ENCODE data around the gene CYSLTR2. TPM values are rescaled to one million over a fixed set of nuclear protein-coding genes. Genes with fewer than 3 reads are reported as not detected.
"Not testable (repeated sequence)": the region's sequence is repeated elsewhere in the genome, so short reads cannot be mapped to it uniquely, and the experiment has no call there.

The CYSLTR2 gene
- total RNA-seq, 1 donor from 2014 or later: 3.6 TPM

DNA sequence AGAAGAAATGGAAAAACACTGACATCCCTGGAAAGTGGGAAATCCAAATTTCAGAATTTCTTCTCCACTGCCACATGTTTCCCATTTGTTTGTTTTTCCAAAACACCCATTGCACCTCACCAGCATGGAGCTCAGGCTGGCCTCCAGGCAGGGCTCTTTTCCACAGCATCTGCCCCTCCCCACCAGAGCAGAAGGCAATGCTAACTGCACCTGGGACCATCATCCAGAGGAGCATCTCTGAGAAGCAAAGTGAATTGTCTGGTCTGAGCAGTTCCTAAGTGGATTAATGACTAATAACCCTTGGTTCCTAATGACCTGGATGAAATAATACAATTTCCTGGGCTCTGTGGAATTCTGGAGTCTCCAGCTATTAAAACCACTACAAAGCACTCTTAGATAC, 8.8 kb upstream of the CYSLTR2 start:
- DNase-seq (ENCODE audit: low spot score): no peak

- no peak for DNase-seq (ENCODE audit: low spot score)
Measured at GRCh38 chr13:48645845-48646244, 7.9 kb upstream of the CYSLTR2 start.

DNA sequence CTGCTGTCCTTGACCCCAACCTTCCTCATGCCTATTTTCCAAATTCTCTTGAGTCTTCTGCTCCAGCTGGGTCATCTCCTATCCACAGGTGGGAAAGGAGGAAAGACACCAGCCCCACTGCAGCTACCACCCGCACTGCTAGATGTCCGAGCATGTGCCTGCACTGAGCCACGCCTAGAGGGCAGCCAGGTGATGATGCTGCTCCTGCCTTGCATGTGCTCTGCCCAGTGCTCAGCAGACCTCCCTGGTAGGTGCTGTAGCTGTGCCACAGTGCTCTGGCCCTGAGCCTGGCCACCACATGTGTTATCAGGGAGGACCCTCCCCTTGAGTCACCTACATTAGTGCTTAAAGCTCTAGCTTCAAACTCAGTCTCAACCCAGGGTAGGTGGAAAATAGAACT, 6.9 kb upstream of the CYSLTR2 start:
- DNase-seq (ENCODE audit: low spot score): no peak

DNA sequence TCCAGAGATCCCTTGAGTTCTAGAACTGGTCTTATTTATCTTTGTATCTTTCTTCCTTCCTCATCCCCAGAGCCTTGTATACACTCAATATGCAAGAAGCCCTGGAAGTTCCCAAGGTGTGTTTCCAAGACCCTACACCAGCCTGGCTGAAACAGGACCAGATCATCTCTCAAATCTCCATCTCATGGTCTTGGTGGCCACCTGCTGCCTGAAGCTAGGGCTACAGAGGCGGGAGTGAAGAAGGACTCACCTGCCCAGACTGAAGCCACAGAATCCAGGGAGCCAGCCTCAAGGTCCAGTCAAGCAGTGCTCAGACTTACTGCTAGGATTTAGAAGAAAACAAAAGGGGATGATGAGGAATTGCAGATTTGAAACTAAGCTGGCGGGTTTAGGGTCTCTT, 6.1 kb upstream of the CYSLTR2 start:
- DNase-seq (ENCODE audit: low spot score): no peak

- no peak for DNase-seq (ENCODE audit: low spot score)
Measured at GRCh38 chr13:48648446-48648845, 5.3 kb upstream of the CYSLTR2 start.

DNA sequence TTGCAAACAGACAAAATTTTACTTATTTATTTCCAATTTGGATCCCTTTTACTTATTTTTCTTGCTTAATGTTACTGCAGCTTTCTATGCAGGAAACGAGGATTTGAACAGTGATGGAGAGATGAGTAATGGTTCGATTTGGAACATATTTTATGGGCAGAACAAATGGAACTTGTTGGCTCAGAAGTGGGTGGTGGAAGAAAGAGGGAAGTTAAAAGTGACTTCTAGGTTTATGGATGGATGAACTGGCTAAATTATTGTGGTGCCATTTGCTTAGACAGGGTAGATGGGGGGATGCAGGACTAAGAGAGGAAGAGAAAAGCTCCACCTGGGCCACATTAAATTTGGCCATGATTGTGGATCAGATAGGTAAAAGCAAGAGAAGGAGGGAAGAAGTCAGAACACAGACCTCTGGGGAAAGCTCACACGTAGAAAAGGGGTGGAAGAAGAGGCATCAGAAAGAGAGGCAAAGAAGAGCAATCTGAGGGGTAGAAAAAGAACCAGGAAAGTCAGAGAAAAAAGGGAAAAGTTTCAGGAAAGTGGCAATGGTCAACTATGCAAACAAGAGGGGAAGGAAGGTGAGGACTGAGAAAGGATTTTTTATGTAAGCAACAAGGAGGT, 768 bp upstream of the CYSLTR2 start:
- no peak for DNase-seq (ENCODE audit: low spot score)

DNA sequence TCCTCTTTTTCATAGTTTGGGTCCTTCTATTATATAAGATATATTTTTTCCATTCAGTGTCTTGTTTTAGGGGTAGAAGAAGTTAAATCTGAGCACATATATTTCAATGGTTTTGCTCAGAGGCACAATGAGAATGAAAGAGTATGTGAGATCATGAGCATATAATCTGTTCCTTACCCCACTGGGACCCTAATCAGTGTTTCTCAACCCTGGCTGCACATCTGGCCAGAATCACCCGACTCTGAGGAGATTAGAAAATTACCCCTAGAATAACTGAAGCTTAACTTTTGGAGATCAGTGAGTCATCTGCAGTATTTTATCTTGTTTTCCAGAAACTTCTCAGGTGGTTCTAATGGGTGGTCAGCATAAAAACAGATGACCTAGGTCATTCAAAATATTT, 782 bp downstream of the CYSLTR2 start:
- DNase-seq (ENCODE audit: low spot score): no peak

DNA sequence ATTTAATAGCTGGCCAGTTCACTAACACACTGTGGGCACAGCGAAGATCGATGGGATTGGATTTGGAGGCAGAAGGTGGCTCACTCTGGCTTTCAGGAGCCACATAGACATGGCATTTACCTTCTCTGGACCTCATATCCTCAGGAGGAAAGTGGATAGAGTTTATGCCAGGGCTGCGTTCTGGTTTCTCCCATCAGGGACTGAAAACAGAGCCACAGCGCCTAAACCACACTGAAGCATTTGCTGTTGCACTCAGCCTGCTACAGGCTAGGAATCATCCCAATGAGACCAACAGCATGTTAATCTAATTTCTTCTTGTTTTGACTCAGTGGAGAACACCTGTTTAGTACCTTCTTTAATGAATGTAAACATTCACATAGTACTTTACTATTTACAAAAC, 1.6 kb downstream of the CYSLTR2 start:
- DNase-seq (ENCODE audit: low spot score): no peak

- no peak for DNase-seq (ENCODE audit: low spot score)
Measured at GRCh38 chr13:48656608-48657007, 2.9 kb downstream of the CYSLTR2 start.

DNA sequence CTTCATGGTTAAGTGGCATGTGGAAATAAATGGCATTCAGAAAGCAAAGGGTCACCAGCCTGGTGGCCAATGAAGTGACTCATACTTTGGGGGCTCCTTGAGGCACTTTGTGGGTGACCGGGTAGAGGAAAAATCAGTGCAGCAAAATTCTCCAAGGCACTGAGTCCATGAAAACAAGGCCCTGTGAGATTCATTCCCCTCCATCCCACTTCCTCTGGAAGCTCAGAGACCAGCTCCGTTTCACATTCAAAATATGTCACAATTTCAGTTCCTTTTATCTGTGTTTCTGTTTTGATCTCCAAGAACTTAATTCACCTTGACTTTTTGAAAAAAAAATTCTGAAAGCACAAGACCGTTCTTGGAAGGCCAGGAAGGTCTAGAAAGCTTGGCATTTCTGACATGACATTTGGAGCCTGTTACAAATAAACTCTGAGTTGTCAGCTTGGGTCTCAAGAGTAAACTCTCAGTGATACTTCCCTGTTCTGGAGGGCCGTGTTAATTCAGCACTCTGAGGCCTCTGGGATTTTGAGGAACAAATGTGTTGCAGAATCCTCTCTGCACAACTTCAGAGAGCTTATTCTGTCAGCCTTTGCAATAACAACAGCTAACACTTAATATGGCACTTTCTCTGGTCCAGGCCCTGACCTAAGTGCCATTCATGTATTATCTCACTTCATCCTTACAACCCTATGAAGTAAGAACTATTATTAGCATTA, 6.8 kb downstream of the CYSLTR2 start:
- DNase-seq (ENCODE audit: low spot score): no peak

DNA sequence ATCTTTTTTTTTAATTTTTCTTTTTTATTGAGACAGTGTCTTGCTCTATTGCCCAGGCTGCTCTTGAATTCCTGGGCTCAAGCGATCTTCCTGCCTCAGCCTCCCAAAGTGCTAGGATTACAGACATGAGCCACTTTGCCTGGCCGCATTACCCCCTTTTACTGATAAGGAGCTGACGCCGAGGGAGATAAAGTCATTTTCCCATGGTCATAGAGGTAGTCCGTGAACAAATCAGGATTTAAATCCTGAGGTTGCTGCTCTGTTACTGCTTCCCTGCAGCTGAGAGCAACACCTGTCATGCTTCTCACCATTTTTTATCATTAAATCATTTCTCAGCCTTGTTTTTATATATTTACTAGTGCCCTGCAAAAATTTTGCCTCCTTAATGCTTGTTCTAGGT, 7.4 kb downstream of the CYSLTR2 start:
- DNase-seq (ENCODE audit: low spot score): no peak

- no peak for DNase-seq (ENCODE audit: low spot score)
Measured at GRCh38 chr13:48662226-48662625, 8.5 kb downstream of the CYSLTR2 start.

GRCh38 chr13:48667136-48667535, 13.4 kb downstream of the CYSLTR2 start:
- DNase-seq (ENCODE audit: low spot score): no peak

DNA sequence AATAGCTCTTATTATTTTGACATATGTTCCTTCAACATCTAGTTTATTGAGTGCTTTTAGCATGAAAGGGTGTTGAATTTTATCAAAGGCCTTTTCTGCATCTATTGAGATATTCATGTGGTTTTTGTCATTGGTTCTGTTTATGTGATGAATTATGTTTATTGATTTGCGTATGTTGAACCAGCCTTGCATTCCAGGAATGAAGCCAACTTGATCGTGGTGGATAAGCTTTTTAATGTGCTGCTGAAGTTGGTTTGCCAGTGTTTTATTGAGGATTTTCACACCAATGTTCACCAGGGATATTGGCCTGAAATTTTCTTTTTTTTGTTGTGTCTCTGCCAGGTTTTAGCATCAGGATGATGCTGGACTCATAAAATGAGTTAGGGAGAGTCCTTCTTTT, 17.7 kb downstream of the CYSLTR2 start:
- DNase-seq (ENCODE audit: low spot score): not testable (repeated sequence)

GRCh38 chr13:48675247-48675646, 21.5 kb downstream of the CYSLTR2 start:
- DNase-seq (ENCODE audit: low spot score): no peak

- DNase-seq (ENCODE audit: low spot score): no peak
Measured at GRCh38 chr13:48678316-48678715, 24.6 kb downstream of the CYSLTR2 start.

DNA sequence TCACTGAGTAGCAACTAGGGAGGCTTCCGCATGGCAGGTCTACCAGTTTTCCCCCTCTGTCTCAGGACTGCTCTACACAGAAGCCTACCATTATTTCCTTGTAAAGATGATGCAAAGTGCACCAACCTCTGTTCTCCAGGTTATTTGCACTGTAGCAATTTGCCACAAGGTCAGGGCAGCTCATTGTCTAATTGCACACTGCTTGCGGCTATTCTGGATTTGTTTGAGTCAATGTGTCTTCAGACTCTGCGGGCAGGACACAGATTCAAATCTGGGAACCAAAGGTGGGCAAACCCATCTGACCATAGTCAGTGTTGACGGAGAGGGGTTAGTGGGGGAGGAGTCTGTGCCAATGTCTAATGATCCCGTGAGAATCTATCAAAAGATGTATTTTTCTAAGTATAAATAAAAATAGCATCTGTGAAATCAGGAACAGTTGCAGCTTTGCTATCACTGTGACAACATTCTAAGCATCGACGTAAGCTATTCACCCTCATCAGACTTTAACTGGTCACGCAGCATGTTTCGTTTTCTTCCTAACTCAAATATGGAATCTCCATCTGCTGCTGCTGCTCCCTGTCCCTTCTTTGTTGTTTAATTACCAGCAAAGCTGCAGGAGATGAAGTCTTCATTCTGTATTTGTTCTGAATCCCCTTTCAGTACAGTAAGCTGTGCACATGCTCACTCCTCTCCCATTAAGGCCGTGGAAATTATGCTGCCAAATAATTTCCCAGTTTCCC, 26.4 kb downstream of the CYSLTR2 start:
- DNase-seq (ENCODE audit: low spot score): no peak

- no peak for DNase-seq (ENCODE audit: low spot score)
Measured at GRCh38 chr13:48680756-48681392, 27.1 kb downstream of the CYSLTR2 start.

DNA sequence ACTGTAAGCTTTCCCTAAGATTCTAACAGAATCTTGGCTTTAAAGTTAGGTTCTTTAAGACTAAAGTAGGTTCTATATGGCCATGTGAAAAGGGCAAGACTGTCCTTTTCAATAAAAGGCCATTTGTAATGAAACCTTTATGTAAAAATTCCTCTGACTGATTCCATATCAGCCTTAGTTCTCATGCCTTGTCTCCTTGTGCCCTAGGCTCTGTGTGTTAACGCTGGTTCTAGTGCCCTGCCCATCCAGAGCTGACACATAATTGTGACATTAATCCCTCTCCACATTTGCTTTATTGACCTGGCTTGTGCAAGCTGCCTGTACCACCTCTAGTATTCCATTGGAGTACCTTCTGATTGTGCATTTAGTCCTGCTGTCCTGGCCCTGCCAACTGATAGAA, 28.2 kb downstream of the CYSLTR2 start:
- no peak for DNase-seq (ENCODE audit: low spot score)

DNA sequence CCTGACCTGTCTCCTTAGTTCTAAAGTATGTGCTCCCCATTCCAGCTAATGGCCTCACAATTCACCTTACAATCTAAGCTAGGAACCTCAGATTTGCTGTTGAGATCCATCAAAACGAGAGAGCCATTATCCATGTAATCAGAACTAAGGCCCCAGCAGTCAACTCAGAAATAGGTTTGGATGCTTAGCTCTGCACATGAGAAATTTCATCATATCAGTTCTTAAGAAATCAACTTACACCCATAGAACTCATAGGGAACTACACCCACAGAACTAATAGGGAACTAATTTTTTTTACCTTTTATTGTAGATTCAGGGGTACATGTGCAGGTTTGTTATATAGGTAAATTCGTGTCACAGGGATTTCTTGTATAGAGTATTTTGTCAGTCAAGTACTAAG, 28.7 kb downstream of the CYSLTR2 start:
- DNase-seq (ENCODE audit: low spot score): no peak

DNA sequence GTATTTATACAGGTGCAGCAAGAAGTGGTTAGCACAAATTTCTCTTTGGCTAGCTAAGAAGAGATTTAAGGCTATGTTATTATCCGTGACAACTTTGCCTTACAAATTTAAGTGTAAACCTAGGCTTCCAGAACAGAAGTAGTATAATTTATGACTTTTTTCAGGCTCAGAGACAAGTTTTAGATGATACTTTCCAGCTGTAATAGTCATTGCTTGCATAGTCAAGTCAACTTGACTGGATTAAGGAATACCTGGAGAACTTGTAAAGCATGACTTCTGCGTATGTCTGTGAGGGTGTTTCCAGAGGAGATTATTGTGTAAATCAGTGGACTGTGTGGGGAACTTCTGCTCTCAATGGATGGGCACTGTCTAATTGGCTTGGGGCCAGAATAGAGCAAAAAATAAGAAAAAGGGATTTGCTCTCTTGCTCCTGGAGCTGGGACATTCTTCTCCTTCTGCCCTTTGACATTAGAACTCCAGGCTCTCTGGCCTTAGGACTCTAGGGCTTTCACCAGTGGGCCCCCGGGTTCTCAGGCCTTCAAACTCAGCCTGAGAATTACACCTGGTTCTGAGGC, 33.0 kb downstream of the CYSLTR2 start:
- DNase-seq (ENCODE audit: low spot score): no peak

GRCh38 chr13:48687249-48687648, 33.5 kb downstream of the CYSLTR2 start:
- DNase-seq (ENCODE audit: low spot score): no peak
